GM10248 (cell line): ENCODE results near the gene PDGFD.

Source experiments
- CTCF ChIA-PET: fragments of 300-600 bp; sonication (Branson Sonifier 250); formaldehyde crosslinking; extraction: SDS; loops from one replicate; lab custom pipeline; 2021; ENCODE audit warnings: antibody characterized with exemption; lab: Yijun Ruan, JAX
- POLR2A ChIA-PET: fragments of 350-650 bp; sonication (Branson Sonifier 250); formaldehyde crosslinking; extraction: SDS; loops from one replicate; lab custom pipeline; 2020; ENCODE audit warnings: antibody characterized with exemption; lab: Yijun Ruan, JAX
- DNase-seq: peaks from one replicate; pipeline ENCODE4 v3.0.0; 2012; ENCODE audit errors: extremely low spot score
- TF ChIP-seq, protein P1 (sequence below): IDR thresholded peaks from 2 replicates; pipeline ENCODE4 v1.5.1; 2012; ENCODE audit warnings: mild to moderate bottlenecking, low read depth; ENCODE audit errors: extremely low read depth, missing control alignments, control extremely low read depth

Gene PDGFD

GRCh38 chr11:103888541-103888951, 275.4 kb downstream of the PDGFD start:
- CTCF ChIA-PET = interaction anchor here (1.4 kb wide), 1 partner anchor 10 kb away, joined by 5 read pairs; no protein-coding TSS in a partner anchor
- TF ChIP-seq, protein P1, sequence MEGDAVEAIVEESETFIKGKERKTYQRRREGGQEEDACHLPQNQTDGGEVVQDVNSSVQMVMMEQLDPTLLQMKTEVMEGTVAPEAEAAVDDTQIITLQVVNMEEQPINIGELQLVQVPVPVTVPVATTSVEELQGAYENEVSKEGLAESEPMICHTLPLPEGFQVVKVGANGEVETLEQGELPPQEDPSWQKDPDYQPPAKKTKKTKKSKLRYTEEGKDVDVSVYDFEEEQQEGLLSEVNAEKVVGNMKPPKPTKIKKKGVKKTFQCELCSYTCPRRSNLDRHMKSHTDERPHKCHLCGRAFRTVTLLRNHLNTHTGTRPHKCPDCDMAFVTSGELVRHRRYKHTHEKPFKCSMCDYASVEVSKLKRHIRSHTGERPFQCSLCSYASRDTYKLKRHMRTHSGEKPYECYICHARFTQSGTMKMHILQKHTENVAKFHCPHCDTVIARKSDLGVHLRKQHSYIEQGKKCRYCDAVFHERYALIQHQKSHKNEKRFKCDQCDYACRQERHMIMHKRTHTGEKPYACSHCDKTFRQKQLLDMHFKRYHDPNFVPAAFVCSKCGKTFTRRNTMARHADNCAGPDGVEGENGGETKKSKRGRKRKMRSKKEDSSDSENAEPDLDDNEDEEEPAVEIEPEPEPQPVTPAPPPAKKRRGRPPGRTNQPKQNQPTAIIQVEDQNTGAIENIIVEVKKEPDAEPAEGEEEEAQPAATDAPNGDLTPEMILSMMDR = no peak
- POLR2A ChIA-PET = no interaction called here
- no peak for DNase-seq

GRCh38 chr11:103887001-103887658, 276.8 kb downstream of the PDGFD start:
- no peak for DNase-seq
- CTCF ChIA-PET = interaction anchor here (1.1 to 2.0 kb wide), 5 partner anchors 8 to 22 kb away, joined by 3 to 5 read pairs (median 5); no protein-coding TSS in a partner anchor
- TF ChIP-seq, protein P1 = no peak
- POLR2A ChIA-PET = interaction anchor here (0.6 kb wide), 1 partner anchor 15 kb away, joined by 3 read pairs; no protein-coding TSS in a partner anchor

DNA sequence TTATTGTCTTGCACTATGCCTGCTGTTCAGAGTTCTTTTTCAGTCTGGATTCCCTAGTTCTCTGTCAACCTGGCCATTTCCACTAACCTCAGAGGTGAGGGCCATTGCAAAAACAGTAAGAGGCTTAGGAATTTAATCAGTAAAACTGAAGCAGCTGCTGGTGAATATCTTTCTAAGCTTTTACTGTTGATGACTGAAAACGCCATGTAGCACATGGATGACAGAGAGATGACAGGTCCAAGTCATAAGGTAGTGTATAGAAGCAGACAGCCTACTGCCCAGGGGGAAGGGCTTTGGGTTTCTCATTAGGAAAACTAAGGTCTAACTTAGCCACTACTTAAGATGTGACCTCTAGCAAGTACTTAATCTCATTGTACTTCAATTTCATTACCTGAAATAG, 280.1 kb downstream of the PDGFD start:
- ChIA-PET POLR2A (no interaction called here), CTCF (interaction anchor here (0.7 to 1.8 kb wide), 3 partner anchors 10 to 21 kb away, joined by 3 to 5 read pairs (median 4); no protein-coding TSS in a partner anchor)
- DNase-seq = no peak
- TF ChIP-seq, protein P1 = no peak

GRCh38 chr11:103883291-103883690, 280.7 kb downstream of the PDGFD start:
- DNase-seq = no peak
- TF ChIP-seq, protein P1 = no peak
- ChIA-PET CTCF (interaction anchor here (0.8 to 1.8 kb wide), 2 partner anchors 10 to 15 kb away, joined by 3 to 5 read pairs; no protein-coding TSS in a partner anchor), POLR2A (no interaction called here)

- no peak for DNase-seq
- POLR2A ChIA-PET = no interaction called here
- CTCF ChIA-PET = no interaction called here
- TF ChIP-seq, protein P1 = no peak
Observed at GRCh38 chr11:103881584-103881983, 282.4 kb downstream of the PDGFD start.

GRCh38 chr11:103880968-103881367, 283.0 kb downstream of the PDGFD start:
- TF ChIP-seq, protein P1 = no peak
- POLR2A ChIA-PET = no interaction called here
- CTCF ChIA-PET = no interaction called here
- no peak for DNase-seq
